Heart right ventricle (tissue), 16 donors: ENCODE results near the gene SLC16A8. TPM values are rescaled to one million over a fixed set of nuclear protein-coding genes. Genes with fewer than 3 reads are reported as not detected.
A peak's percentile ranks its signal among the peaks of the same experiment; 100 is the strongest.

ENCODE experiments used
- ATAC-seq, 8 donors: fragments of 200-7000 bp; cut with Tn5 transposase; one replicate each; pipeline ENCODE4 v1.9.1; 2020; ENCODE audit warnings: mild to moderate bottlenecking in 8 of 8, moderate library complexity in 8 of 8, moderate number of reproducible peaks in 1 of 8
- DNase-seq, 2 donors: peaks; one replicate each; pipeline ENCODE4 v3.0.0-alpha.2; 2020
- H3K27ac ChIP-seq, 10 donors: fragments of 200-600 bp; sonication (generic) in 2 of 10; one replicate each; pipeline versions ENCODE4 v1.5.0 to v1.8.0; 2020 to 2022; ENCODE audit warnings: mild to moderate bottlenecking in 3 of 10
- H3K27me3 ChIP-seq, 7 donors: fragments of 200-600 bp; one replicate each; pipeline ENCODE4 v1.8.0; 2021 to 2022; ENCODE audit warnings: mild to moderate bottlenecking in 2 of 7
- H3K36me3 ChIP-seq, 9 donors: fragments of 200-600 bp; sonication (generic) in 1 of 9; one replicate each; pipeline versions ENCODE4 v1.5.0 to v1.8.0; 2020 to 2022; ENCODE audit warnings: mild to moderate bottlenecking in 2 of 9
- H3K4me1 ChIP-seq, 9 donors: fragments of 200-600 bp; sonication (generic) in 1 of 9; one replicate each; pipeline versions ENCODE4 v1.5.0 to v1.8.0; 2020 to 2022; ENCODE audit warnings: mild to moderate bottlenecking in 4 of 9
- H3K4me3 ChIP-seq, 10 donors: fragments of 200-600 bp; sonication (generic) in 2 of 10; one replicate each; pipeline versions ENCODE4 v1.5.0 to v1.8.0; 2020 to 2022; ENCODE audit warnings: mild to moderate bottlenecking in 7 of 10, moderate library complexity in 2 of 10
- H3K9me3 ChIP-seq, 11 donors: fragments of 200-600 bp in 10 of 11; sonication (generic) in 2 of 11; one replicate each; pipeline versions ENCODE4 v1.5.0 to v1.8.0; 2013 to 2022; ENCODE audit warnings: mild to moderate bottlenecking in 2 of 11, control low read depth in 1 of 11, moderate library complexity in 1 of 11
- CTCF ChIP-seq, 9 donors: fragments of 200-600 bp; sonication (generic) in 2 of 9; IDR thresholded peaks; one replicate each; pipeline versions ENCODE4 v1.5.0 to v1.8.0; 2021 to 2022; ENCODE audit warnings: antibody characterized with exemption in 9 of 9, mild to moderate bottlenecking in 5 of 9, moderate library complexity in 1 of 9
- WGBS, 2 donors: extraction: QIAGEN DNeasy Blood & Tissue Kit; methylation state at CpG; one replicate each; pipeline ENCODE4 v1.1.7; 2013; ENCODE audit warnings: inconsistent platforms in 1 of 2; 5-methylcytosine and 5-hydroxymethylcytosine counted together
- intact Hi-C, 10 donors: fragments of 100-400 bp; cut with DNase I; formaldehyde crosslinking; loops; one replicate each; pipeline versions ENCODE4 v1.11.1 to v1.14.2; 2022
- polyA plus RNA-seq, 2 donors: library from polyadenylated mRNA; stranded (reverse); fragments of 200-250 nt; gene quantifications; one replicate each; pipeline ENCODE4 v1.2.3, GENCODE V29; 2013
- total RNA-seq, 10 donors: library from RNA; stranded (reverse); fragmentation: NEBNext Ultra II Directional in 3 of 10; extraction: Animal tissue kit (Norgen Biotek cat#: 25700) in 3 of 10; gene quantifications; one replicate each; pipeline versions ENCODE4 v1.2.1 to v1.2.4, GENCODE V29; 2021 to 2023
- donor health status: Arrhythmogenic right ventricular cardiomyopathy.
- donor health status: ischemic (EF 13 %, LVEDD 7.1; RV severe dilation, severe dysfunction).
- donor health status: healthy with polysubstance abuse.
- donor health status: DM: no; HTN: yes; CAD: no.
- donor health status: DM: no; HTN: no; CAD: no.
- donor health status: ischemic (EF 25% LVEDD 6.9; RV normal size, moderate dysfunction).
- donor health status: ischemic (EF 25% LVEDD 5.7; RV mildly dilated, moderate dysfunction).
- donor health status: healthy.
- donor health status: DM: yes; HTN: yes; CAD: no.
- donor health status: Ischemic cardiomyopathy.
- donor health status: ischemic (EF 35%, LVEDD 5.7; RV mildly dilated, moderate dysfunction).
- donor health status: nonischemic (EF 11% LVEDD 7.7; RV severe dilation, severe dysfunction).
- donor health status: DM: yes; HTN: yes; CAD: no.
- donor health status: PGD.
- donor health status: ischemic (EF 29% LVEDD 5.4; RV normal size, mild dysfunction).
- donor health status: nonischemic (EF 23%, LVEDD 6.1; RV moderate dilation, normal function).

SLC16A8 gene
- total and polyA plus RNA-seq, 12 donors, result 0.19 to 0.34 (median 0.22) TPM; not detected in 9

DNA sequence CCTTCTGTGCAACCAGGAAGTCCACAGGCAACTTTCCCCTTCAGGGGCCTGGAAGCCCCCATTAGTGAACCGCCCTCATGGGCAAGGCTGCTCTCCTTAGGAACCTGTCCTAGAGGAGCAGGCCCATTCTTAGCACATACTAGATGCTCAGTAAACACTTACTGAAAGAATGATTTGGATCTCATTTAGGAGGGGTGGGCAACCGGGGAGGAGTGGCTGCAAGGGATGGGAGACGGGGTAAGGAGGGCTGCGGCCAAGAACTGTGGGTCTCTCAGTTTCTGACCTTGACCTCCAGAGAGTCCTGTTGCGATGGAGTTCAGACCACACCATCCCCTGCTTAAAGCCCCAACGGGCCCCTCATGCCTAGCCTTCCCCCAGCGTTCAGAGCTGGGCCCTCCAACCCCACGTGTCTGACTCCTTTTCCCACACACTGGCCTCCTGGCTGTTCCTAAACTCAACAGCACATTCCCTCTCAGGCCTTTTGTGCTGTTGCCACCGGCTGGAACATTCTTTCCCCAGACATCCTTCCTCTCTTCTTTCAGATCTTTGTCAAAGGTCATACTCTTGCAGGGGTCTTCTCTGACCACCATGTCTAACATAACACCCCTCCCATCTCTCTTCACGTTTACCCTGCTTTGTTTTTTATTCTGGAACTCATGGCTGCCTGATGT, 47.5 kb downstream of the SLC16A8 start:
- Histone ChIP-seq H3K27ac (peak overlapping the region in 3 of 10 donors; percentile 10 to 46 (median 31)), H3K27me3 (no peaks in the 10 kb centered on the region), H3K9me3 (no peaks in the 10 kb centered on the region), H3K36me3 (no peaks in the 10 kb centered on the region), H3K4me1 (peaks cover 6 to 39% (median 22%) of the 10 kb centered on the region in 9 donors), H3K4me3 (no peak overlapping the region)
- ATAC-seq (no peak), DNase-seq (no peak)
- 74 to 75% methylated on average over 10 of the region's 10 CpGs for WGBS, 2 donors
- no peak for TF ChIP-seq CTCF (IDR thresholded peaks at IDR 0.05)
- intact Hi-C loops, result no loop called here

DNA sequence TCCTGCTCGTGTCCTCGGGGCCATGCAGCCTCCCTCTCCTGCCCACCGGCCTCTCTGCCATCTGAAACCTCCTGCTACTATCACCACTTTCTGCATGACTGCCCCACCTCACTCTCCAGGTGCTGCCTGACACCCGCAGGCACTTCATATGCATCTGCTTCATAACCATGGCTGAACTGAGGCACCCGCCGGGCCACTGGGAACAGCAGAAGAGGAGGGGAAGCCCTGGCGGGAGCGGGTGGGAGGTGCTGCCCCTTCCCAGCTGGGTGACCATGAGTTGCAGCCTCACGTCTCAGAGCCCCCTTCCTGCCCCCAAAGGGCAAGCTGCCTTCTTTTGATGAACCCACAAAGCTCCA, 48.5 kb downstream of the SLC16A8 start:
- intact Hi-C loops, result no loop called here
- Histone ChIP-seq H3K9me3 (no peaks in the 10 kb centered on the region), H3K4me1 (peaks cover 6 to 39% (median 22%) of the 10 kb centered on the region in 9 donors), H3K27me3 (no peaks in the 10 kb centered on the region), H3K27ac (no peak overlapping the region), H3K36me3 (no peaks in the 10 kb centered on the region), H3K4me3 (no peak overlapping the region)
- no peak for TF ChIP-seq CTCF (IDR thresholded peaks at IDR 0.05)
- WGBS, 2 donors, result 87 to 91% methylated on average over 9 of the region's 9 CpGs
- no peak for DNase-seq
- no peak for ATAC-seq

- H3K27ac ChIP-seq, result peak overlapping the region; percentile 34 to 79 (median 54)
- intact Hi-C loops, result no loop called here
These were observed 49.0 kb downstream of the SLC16A8 start for GRCh38 chr22:38034884-38035529.

More at GRCh38 chr22:38034884-38035529, 49.0 kb downstream of the SLC16A8 start:
- ATAC-seq (no peak), DNase-seq (no peak)
- Histone ChIP-seq H3K4me1 (peaks cover 6 to 38% (median 22%) of the 10 kb centered on the region in 9 donors), H3K36me3 (no peaks in the 10 kb centered on the region), H3K4me3 (no peak overlapping the region), H3K9me3 (no peaks in the 10 kb centered on the region), H3K27me3 (no peaks in the 10 kb centered on the region)
- no peak for TF ChIP-seq CTCF (IDR thresholded peaks at IDR 0.05)
- WGBS, 2 donors, result 78 to 83% methylated on average over 11 of the region's 11 CpGs
